ENCODE data around the gene LRRC4C. TPM values are rescaled to one million over a fixed set of nuclear protein-coding genes. Genes with fewer than 3 reads are reported as not detected.
A peak's percentile ranks its signal among the peaks of the same experiment; 100 is the strongest.

The LRRC4C gene
- total RNA-seq, 1 donor from 2014 or later, result 2.7 TPM

DNA sequence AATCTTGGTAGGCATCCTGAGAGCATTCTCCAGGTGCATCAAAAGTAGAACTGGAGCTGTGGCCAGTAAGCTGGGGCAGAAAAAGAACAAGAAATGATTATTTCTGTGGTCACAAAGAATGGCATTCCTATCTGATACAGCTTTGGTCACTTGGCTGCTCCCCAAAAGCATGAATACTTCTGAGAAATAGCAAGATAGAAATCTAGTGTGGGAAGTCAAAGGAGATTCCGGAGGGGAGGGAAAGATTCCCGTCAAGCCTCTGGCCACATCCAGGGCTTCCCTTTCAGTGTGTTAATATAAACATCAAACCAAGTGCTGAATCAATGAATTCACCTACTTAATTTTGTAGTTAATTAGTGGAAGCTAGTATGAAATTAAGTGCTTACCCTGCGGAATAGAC, 1185.4 kb downstream of the LRRC4C start:
- Mint-ChIP-seq H3K27me3 (ENCODE audit: insufficient read depth, low read depth) (no peaks in the 10 kb centered on the region), H3K27ac (no peak overlapping the region), H3K36me3 (no peaks in the 10 kb centered on the region), H3K4me3 (no peak overlapping the region), H3K4me1 (peaks cover 10% of the 10 kb centered on the region), H3K9me3 (no peaks in the 10 kb centered on the region)
- Histone ChIP-seq H3K4me3 (no peak overlapping the region), H3K9ac (no peak overlapping the region), H3K4me1 (peaks cover 20% of the 10 kb centered on the region), H3K27me3 (no peaks in the 10 kb centered on the region), H3K9me3 (ENCODE audit: low read depth) (no peaks in the 10 kb centered on the region), H3K4me2 (no peak overlapping the region), H4K20me1 (ENCODE audit: low read depth) (no peaks in the 10 kb centered on the region), H3F3A (ENCODE audit: low read depth) (no peaks in the 10 kb centered on the region), H3K36me3 (no peaks in the 10 kb centered on the region), H3K79me2 (ENCODE audit: low read depth) (no peaks in the 10 kb centered on the region), H2AFZ (replicated peaks) (no peak overlapping the region), H3K27ac (no peak overlapping the region)
- TF ChIP-seq CTCF (IDR thresholded peaks at IDR 0.05) (no peak), EZH2 (IDR thresholded peaks at IDR 0.05) (no peak), EZH2phosphoT487 (IDR thresholded peaks at IDR 0.05) (no peak)
- no peak for DNase-seq (ENCODE audit: low spot score)

- H3F3A ChIP-seq (ENCODE audit: low read depth), result no peaks in the 10 kb centered on the region
- H3K9ac ChIP-seq, result no peak overlapping the region
- no peaks in the 10 kb centered on the region for H3K27me3 ChIP-seq
- peaks cover 25% of the 10 kb centered on the region for H3K4me1 ChIP-seq
- no peak overlapping the region for H3K4me2 ChIP-seq
- Mint-ChIP-seq H3K27me3 (ENCODE audit: insufficient read depth, low read depth) (no peaks in the 10 kb centered on the region), H3K27ac (no peak overlapping the region), H3K36me3 (no peaks in the 10 kb centered on the region), H3K4me3 (no peak overlapping the region), H3K9me3 (no peaks in the 10 kb centered on the region), H3K4me1 (peaks cover 10% of the 10 kb centered on the region)
- no peak overlapping the region for H3K4me3 ChIP-seq
- H3K9me3 ChIP-seq (ENCODE audit: low read depth), result no peaks in the 10 kb centered on the region
- DNase-seq (ENCODE audit: low spot score), result no peak
- no peak overlapping the region for H3K27ac ChIP-seq
- no peaks in the 10 kb centered on the region for H3K36me3 ChIP-seq
- H2AFZ ChIP-seq (replicated peaks), result no peak overlapping the region
- no peaks in the 10 kb centered on the region for H4K20me1 ChIP-seq (ENCODE audit: low read depth)
- TF ChIP-seq EZH2phosphoT487 (IDR thresholded peaks at IDR 0.05) (no peak), EZH2 (IDR thresholded peaks at IDR 0.05) (no peak), CTCF (IDR thresholded peaks at IDR 0.05) (no peak)
- no peaks in the 10 kb centered on the region for H3K79me2 ChIP-seq (ENCODE audit: low read depth)
Measured at GRCh38 chr11:40273192-40273732, 1186.2 kb downstream of the LRRC4C start.

DNA sequence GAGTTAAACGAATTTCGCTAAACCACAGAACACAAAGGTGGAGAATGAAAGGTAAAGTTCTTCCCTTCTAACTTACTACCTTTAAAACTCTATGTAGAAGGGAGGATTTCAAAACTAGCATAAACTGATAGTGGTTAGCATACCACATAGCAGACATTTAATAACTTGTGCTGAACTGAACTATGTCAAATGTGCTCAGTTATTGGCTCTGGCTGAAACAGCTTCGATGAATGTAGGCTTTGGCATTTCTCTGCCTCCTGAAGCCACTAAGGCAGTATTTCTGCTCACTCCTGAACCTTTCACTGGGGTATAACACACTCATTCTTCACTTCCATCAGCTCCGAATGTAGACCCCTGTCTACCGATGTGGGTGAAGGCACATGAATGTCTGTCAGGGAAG, 1188.1 kb downstream of the LRRC4C start:
- H3K4me1 Mint-ChIP-seq, result peaks cover 7% of the 10 kb centered on the region
- Histone ChIP-seq H3K36me3 (no peaks in the 10 kb centered on the region), H3K27me3 (no peaks in the 10 kb centered on the region), H3K4me3 (no peak overlapping the region), H2AFZ (replicated peaks) (no peak overlapping the region), H3F3A (ENCODE audit: low read depth) (no peaks in the 10 kb centered on the region), H4K20me1 (ENCODE audit: low read depth) (no peaks in the 10 kb centered on the region), H3K9ac (no peak overlapping the region), H3K79me2 (ENCODE audit: low read depth) (no peaks in the 10 kb centered on the region), H3K9me3 (ENCODE audit: low read depth) (no peaks in the 10 kb centered on the region), H3K27ac (no peak overlapping the region), H3K4me2 (peak overlapping the region; percentile 29), H3K4me1 (peaks cover 25% of the 10 kb centered on the region)
- no peak for TF ChIP-seq CTCF (IDR thresholded peaks at IDR 0.05)
- TF ChIP-seq EZH2 (IDR thresholded peaks at IDR 0.05), result no peak
- H3K36me3 Mint-ChIP-seq, result no peaks in the 10 kb centered on the region
- no peaks in the 10 kb centered on the region for H3K27me3 Mint-ChIP-seq (ENCODE audit: insufficient read depth, low read depth)
- H3K4me3 Mint-ChIP-seq, result no peak overlapping the region
- H3K9me3 Mint-ChIP-seq, result no peaks in the 10 kb centered on the region
- DNase-seq (ENCODE audit: low spot score), result no peak
- H3K27ac Mint-ChIP-seq, result no peak overlapping the region
